Medulla oblongata (tissue), 1 donor: Measurements from ENCODE around the gene DNAJB13.
A peak's percentile ranks its signal among the peaks of the same experiment; 100 is the strongest.
"Not testable (repeated sequence)": the region's sequence is repeated elsewhere in the genome, so short reads cannot be mapped to it uniquely, and the experiment has no call there.

ENCODE experiments used
- DNase-seq: peaks from one replicate; pipeline ENCODE4 v3.0.0-alpha.2; 2015; ENCODE audit errors: extremely low spot score

Gene DNAJB13

DNA sequence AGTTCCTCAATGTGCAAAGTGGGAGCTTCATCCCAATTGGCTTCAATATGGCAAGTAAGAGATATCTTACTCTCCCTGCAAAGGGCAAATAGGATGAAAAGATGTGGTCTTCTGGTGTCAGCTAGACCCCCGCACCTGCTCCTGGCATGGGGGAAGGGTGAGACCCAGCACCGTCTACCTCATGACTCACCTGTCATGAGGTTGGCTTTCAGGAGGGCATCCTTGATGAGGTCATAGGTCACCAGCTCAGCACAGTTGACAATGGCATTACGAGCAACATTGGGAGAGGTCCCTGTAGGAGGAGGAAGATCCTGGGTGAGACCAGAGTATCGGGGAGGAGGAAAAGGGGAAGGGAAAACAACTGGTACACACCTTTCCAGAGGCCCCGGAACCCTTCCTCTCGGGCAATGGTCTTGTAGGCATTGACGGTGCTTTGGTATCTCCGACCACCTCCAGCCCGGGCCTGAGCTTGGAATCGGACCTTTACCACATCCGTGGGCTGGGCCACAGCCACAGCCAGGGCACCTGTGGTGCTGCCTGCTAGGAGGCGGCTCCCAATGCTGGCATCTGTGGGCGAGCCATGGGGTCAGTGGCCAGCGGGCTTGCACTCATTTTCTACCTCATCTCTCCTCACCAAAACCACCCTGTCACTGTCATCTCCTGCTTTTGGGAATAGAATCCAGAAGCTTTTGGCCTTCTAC lies 25.8 kb downstream of the DNAJB13 start:
- no peak for DNase-seq

DNA sequence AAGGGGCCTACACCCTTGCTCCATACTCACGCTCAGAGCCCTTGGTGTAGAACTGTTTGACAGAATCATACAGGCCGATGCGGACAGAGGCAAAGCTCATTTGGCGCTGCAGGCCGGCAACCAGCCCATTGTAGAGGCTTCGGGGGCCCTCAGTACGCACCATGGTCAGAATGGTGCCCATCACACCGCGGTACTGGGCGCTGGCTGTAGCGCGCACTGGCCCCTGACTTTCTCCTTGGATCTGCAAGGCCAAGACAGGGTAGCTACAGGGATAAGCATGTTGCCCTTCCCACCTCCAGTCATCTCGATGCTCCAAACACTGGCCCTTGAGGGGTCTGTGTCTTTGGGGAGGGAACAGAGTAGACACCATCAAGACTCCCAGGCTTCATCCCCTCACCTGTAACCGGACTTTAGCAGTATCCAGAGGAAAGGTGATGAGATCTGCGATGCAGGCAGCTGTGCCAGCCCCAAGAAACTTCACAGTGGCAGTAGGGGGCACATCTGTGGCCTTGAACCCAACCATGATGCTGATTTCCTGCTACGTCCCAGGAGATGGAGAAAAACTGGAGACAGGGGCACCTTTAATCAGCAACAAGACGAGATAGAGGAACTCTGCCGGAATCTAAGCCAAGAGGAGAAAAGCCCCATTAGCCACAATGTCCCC lies 27.2 kb downstream of the DNAJB13 start:
- no peak for DNase-seq

DNA sequence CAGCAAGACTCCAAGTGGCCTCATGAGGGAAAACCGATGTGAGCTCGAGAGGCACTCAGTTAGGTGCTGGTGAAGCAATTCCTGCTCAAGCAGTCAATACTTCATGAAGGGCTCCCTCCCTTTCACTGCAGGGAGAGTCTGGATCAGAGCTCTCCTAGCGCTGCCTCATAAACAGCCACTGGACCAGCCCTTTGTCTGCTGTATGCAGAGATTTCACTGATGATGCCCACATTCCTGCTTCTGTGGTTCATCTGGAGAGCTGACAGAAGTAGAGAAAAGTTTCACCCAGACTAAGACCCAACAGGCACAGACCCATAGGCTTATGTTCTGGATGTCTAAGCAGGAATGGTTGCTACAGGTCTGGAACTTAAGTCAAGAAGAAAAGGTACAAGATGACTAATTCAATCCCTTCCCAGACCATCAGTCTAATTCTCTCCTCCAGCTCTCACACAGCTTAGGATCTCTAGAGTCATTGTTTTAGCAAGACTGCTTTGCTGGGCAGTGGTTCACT lies 27.8 kb downstream of the DNAJB13 start:
- no peak for DNase-seq

DNA sequence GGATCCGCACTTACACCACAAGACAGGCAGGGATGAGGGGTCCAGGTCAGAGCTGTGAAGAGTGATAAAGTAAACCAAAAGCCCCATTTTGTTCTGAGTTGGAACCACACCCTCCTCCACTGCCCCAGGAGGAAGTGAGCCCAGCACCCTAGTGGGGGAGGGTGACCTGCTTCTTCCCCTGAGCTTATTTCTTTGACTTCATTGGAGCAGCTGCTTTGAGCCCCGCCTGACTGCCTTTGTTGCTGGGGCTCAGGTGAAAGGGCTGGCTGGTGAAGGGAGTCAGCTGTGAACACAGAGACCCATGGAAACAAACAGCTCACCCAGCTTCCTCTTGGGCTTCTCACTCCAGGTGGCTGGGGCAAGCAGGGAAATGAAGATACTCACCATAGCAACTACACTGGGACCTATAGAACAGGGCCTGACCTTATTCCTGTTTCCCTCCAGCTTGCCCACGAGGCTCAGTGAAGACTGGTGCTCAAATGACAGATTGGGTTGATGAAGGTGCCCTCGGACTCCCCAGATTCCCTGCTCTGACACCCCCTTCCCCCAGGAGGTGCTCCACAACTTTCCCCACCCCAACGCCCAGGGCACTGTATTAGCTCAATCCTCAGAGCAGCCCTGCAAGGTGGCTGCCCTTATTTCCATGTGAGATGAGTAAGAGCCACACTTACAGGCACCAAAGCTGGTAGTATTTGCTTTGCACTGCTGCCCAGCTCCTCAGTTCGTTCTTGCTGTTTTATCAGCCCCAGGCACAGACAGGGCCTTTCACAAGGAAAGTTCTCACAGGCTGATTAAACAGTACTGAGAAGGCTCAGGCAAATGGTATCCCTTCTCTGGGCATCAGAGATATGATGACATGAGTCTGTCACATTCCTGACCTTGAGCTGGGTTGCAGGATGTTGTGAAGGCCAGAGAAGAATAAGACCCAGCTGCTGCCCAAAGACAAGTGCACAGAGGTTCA lies 29.5 kb downstream of the DNAJB13 start:
- peak; percentile 52 for DNase-seq

DNA sequence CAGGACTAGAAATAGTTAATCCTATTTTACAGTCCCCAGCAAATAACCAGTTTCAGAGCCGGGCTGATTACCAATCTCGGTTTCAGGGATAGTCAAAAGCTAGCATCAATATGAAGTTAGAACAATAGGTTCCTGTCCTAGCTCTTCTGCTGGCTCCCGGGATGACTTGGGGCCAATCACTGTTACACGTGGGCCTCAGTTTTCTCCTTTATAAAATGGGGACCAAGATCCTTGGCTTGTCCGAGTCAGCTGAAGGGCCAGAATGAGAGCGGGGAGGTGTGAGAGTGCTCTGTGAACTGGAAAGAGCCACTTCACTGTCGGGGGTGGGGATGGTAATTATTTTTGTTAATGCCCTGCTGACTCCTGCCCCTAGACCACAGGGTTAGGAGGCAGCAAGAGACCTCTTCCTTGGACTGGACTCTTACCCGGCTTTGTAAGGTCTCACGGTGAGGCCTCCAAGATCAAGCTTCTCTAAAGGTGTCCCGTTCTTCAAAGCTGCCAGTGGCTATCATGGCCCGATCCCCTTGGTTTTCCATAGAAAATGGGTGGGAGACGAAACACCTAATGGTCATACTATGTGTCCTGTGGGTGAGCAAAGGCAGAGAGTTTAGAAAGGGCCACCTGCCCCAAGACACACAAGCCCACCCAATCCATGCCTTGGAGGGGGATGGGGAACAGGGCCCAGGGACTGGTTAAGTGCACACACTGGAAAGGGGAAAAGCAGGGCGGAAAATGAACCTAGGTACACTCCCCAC lies 30.4 kb downstream of the DNAJB13 start:
- no peak for DNase-seq

DNA sequence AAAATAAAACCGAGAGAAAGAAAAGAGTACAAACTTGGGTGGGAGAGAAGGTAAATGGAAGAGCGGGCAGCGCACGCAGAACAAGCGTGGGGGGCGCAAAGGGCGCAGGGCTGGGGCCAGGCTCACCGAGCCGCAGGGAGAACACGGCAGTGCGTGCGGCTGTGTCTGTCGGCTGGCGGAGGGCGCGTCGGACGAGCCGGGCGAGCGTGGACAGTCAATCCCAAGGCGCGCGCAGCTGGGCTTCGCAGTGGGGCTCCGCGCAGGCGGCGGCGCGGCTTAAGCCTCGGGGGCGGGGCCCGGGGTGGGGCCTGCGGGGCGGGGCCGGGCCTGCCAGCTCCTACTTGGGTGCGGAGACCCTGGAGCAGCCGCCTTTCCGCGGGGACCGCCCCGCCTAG lies 31.8 kb downstream of the DNAJB13 start, which contains the start of gene UCP2:
UCP2 (minus strand) TSS at position 249 of the 395 bp plus-strand sequence. CDS start 4,465 bp downstream, outside the sequence.
- DNase-seq = peak; percentile 77

DNA sequence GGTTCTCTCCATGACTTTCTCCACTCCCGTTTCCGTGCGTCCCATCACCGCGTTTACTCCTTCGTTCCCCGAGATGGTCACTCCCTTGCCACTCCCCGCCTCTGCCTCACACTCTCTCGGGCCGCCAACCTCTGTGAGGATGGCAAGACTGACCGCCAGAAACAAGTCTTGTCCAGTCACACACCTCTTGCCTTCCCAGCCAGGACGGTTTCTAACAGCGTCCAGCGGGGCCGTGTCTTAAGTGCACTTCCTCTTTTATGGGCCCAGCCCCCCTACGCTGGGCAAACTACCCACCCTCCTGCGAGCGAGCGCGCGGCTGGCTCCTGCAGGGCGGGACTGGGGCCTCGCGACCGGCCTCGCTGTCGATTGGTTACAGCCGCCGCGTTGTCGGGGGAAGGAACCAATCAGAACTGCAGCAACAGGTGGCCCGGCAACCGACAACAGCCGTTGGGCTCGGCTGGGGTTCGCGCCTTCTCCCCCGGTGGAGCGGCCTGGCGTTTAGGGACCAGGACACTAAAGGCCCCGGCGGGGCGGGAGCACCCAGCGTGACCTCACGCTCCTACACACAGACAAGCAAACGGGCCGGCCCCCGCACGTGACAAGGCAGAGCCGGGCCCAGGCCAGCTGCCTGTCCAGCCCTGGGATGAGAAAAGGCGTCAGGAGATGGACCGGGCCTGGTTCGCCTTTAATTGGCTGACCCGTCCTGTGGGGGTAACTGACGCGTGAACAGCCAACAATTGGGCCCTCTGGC lies 32.3 kb downstream of the DNAJB13 start:
- peak; percentile 97 for DNase-seq

DNA sequence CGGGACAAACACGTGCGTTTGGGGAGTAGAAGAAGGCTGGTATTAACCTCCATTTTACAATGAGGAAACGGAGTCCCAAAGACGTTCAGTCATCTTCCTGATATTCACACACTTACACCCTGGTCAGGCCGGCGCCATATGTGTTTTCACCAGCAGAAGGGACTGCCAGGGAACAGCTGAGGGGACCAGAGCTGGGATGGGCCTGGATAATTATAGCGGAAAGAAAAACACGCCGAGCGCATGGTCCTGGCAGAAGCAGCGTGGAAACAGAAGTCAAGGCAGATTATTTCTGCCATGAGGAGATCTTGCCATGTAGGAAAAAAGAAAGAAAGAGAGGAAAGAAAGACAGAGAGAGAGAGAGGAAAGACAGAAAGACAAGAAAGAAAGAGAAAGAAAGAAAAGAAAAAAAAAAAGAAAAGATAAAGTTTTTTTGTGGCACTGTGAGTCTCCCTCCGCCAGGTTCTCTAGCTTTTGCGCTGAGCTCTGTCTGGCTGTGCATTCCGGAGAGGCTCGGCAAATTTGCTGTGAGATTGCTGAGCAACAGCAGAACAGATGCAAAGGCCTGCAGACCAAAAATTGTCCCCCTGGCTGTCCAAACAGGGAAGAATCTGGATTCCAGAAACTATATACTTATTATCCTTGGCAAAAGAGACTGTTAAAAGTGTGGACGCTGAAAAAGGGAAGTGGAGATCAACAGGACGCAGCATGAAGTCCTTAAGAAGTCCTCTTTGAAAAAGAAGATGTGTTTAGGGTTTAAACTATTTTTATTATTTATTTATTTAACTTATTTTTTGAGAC lies 33.1 kb downstream of the DNAJB13 start:
- DNase-seq = no peak

DNA sequence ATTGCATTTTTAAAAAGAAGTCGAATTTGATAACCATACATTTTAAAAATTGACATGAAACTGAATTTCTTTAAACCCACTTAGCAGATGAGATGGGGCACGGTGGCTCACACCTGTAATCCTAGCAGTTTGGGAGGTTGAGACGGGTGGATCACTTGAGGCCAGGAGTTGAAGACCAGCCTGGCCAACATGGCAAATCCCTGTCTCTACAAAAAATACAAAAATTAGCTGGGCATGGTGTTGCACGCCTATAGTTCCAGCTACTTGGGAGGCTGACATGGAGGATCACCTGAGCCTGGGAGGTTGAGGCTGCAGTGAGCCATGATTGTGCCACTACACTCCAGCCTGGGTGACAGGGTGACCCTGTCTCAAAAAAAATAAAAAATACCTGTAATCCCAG lies 34.8 kb downstream of the DNAJB13 start:
- not testable (repeated sequence) for DNase-seq

DNA sequence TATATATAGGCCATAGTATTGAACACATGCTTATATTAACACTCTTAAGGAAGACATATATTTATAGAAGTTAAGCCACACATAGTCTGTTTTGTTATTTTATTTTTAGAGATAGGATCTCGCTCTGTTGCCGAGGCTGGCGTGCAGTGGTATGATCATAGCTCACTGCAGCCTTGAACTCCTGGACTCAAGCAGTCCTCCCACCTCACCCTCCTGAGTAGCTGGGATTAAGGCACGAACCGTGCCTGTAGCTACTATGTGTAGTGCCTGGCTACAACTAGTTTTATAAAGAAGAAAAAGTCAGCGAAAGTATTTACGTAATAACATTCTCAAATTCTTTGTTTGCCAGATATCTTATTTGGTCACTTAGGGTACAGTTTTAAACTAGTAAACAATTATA lies 37.4 kb downstream of the DNAJB13 start:
- no peak for DNase-seq

DNA sequence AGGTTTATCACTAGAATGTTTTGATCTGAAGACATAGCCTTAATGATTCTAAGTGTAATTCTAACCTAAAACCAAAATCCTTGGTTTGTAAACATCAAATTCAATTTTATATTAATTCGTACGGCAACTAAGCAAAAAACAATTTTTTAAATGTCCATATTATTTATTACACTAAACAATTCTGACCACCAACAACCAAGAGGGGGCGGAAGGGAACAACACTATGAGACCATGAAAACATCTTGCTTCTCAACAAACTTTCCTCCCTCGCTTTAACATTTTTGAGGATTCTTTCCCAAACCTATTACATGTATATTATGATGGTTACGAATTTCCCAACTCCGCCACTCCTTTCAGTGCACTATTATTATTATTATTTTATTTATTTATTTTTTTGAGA lies 38.3 kb downstream of the DNAJB13 start:
- DNase-seq = no peak

DNA sequence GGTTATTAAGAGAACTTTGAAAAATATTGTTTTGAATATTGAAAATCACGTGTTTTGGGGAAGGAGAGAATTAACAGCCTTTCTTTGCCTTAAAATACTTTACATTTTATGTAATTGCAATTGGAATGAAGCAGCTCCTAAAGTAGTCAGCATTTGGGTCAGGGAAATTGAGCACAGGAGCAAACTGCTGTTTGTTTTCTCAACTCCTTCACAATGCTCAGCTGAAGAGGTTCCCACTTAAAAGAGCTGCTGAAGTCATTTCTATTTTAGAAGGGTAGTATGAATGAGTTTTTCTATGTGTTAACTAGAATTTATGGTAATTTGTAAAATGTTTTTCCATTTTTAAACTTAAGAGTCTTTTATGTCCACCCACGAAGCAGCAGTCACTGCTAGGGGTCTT lies 39.9 kb downstream of the DNAJB13 start:
- DNase-seq = no peak

DNA sequence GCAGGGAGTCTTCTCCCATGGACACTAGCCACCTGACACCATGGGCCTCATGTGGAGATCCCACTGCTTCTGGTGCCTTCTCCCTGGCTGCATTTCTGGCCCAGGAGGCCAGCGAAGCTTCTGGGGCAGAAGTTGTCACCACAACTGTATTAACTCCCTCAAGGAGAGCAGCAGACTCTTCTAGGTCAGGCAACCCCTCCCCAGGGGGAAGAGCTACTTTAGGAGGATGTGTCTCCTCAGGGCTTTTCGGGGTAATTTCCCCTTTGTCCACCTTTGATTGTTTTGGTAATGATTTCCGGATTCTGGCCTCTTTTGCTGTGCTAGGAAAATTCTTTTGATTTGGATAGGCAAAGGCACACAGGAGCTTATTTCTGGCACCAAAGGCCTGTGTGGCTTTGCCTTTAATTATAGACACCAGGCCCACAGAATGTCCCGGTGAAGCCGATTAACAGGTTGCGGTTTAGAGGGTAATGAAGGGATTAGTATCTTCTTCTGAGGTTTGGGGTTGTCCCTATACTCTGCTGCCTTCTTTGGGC lies 40.7 kb downstream of the DNAJB13 start:
- no peak for DNase-seq

DNA sequence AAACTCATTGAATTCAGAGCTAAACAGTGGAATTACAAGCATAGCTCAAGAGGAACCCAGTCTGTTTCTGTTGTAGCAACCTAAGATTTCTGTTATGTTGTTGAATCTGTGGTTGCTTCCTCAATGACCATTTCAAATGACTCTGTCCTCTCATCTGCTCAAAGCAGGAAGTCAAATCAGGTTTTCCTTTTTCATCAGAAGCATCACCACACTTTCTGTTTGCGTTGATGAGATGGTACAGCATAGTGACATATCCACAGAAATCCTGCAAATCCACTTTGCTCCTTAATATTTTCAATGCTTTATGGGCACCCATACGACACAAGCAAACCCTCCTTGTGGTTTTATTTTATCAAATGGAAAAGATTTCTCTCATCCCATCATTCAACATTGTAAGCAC lies 44.4 kb downstream of the DNAJB13 start:
- DNase-seq = peak; percentile 55

DNA sequence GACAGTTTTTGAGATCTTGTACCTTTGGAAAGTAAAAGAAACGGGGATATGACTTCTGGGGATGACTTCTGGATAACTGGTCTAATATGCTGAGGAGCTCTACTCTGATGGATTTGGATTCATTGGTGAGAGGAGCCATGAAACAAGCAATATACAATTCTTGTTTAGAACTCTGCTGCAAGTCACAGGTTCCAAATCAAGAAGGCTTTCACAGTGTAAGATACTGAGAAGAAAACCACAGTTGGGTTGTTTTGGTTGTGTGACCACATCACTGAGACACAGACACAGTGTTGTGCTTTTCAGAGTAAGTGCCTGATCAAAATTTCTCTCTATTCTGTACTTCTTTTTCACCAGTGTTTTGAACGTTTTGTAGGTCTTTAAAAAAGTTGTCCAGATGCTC lies 44.9 kb downstream of the DNAJB13 start:
- no peak for DNase-seq

DNA sequence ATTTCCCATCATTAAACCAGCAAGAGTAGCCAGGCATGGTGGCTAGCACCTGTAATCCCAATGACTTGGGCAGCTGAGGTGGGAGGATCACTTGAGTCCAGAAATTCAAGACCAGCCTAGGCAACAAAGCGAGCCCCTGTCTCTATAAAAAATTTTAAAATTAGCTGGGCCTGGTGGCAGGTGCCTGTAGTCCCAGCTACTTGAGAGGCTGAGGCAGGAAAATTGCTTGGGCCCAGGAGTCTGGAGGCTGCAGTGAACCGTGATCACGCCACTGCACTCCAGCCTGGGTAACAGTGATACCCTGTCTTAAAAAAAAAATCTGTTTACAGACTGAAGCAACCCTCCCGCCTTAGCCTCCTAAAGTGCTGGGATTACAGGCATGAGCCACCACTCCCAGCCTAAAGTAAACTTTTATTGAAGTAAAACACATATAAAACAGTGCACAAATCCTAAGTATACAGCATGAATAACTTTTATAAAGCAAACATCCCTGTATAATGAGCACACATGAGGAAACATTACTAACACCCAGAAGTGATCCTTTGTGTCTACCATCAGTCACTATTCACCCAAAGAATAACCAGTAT lies 45.4 kb downstream of the DNAJB13 start:
- no peak for DNase-seq

DNA sequence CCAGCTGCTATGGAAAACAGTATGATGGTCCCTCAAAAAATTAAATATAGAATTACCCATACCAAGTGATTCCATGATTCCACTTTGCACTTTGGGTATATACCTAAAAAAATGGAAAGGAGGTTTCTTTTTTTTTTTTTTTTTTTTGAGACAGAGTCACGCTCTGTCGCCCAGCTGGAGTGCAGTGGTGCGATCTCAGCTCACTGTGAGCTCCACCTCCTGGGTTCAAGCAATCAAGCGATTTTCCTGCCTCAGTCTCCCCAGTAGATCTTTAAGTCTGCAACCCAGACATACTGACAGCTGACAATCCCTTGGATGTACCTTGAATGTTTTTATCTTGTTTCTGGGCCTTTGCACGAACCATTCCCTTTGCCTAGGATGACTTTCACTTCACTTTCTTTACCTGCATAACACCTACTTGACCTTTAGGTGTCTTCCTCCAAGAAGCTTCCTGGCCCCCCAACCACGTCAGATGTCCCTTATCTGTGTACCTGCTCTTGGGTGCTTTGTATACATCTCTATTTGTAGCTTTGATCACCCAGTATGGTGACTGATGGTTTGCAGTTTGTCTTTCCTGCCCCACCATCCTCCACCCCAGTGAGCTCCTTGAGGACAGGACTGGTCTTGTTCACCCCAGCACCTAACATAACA lies 46.4 kb downstream of the DNAJB13 start:
- no peak for DNase-seq

DNA sequence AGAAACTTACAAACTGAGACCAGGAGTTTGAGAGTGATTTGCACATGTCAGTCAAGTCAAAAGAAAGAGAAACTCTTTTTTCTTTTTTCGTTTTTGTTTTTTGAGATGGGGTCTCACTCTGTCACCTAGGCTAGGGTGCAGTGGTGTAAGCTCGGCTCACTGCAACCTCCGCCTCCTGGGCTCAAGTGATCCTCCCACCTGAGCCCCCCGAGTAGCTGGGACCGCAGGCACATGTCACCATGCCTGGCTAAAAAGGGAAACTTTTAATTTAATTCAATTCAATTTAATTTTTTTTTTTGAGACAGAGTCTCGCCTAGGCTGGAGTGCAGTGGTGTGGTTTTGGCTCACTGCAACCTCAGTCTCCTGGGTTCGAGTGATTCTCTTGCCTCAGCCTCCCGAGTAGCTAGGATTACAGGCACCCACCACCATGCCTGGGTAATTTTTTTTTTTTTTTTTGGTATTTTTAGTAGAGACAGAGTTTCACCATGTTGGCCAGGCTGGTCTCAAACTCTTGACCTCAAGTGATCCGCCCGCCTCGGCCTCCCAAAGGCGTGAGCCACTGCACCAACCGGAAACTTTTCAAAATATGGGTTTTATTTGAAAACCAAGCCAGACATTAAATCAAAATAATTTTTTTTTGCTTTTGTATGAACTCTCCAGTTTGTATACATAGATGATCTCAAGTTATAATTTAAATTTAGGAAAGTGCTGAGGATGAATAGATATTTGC lies 48.2 kb downstream of the DNAJB13 start:
- no peak for DNase-seq
